ENCODE measurements around the gene TLNRD1. TPM values are rescaled to one million over a fixed set of nuclear protein-coding genes. Genes with fewer than 3 reads are reported as not detected.
A peak's percentile ranks its signal among the peaks of the same experiment; 100 is the strongest.

Gene TLNRD1
- total and polyA plus RNA-seq, 12 donors, result 4.3 to 19.4 (median 6.3) TPM

DNA sequence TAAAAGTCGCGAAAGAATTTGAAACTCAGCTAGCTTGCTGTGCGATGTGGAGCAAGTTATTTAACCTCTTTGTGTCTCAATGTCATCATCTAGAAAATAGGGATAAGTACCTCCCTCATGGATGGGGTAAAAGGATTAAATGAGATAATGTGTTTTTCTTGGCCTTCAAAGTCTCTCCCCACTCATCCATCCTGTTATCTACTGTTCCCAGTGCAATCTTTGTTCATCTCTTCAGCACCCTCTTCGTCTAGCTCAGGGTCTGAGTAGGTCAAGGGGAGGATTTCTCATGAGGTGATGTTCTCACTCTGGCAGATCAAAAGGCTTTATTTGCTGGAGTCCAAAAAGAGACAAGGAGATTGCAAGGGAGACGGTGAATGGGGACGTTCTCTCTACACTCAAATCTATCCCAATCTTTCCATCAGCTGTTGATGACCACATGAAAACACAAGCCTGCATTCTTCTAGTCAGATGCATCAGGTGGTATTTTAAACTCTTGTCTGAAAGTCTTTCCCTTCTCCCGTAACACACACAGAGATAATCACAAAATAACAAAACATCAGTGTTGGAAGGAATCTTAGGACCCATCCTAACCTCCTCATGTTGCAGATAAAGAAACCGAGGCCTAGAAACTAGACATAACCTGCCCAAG lies 12.5 kb upstream of the TLNRD1 start:
- intact Hi-C loops (cut with DNase I), result no loop called here
- no peaks in the 10 kb centered on the region for H3K9me3 ChIP-seq
- TF ChIP-seq, protein P1, sequence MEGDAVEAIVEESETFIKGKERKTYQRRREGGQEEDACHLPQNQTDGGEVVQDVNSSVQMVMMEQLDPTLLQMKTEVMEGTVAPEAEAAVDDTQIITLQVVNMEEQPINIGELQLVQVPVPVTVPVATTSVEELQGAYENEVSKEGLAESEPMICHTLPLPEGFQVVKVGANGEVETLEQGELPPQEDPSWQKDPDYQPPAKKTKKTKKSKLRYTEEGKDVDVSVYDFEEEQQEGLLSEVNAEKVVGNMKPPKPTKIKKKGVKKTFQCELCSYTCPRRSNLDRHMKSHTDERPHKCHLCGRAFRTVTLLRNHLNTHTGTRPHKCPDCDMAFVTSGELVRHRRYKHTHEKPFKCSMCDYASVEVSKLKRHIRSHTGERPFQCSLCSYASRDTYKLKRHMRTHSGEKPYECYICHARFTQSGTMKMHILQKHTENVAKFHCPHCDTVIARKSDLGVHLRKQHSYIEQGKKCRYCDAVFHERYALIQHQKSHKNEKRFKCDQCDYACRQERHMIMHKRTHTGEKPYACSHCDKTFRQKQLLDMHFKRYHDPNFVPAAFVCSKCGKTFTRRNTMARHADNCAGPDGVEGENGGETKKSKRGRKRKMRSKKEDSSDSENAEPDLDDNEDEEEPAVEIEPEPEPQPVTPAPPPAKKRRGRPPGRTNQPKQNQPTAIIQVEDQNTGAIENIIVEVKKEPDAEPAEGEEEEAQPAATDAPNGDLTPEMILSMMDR (IDR thresholded peaks at IDR 0.05), result no peak
- H3K27me3 ChIP-seq, result no peaks in the 10 kb centered on the region
- ATAC-seq (no peak), DNase-seq (no peak)
- peak overlapping the region; percentile 64 to 97 (median 80) for H3K4me3 ChIP-seq
- H3K27ac ChIP-seq, result peak overlapping the region in 5 of 10 donors; percentile 85 to 94 (median 93)
- 51 to 52% methylated on average over 8 of the region's 8 CpGs for WGBS, 2 donors
- peaks cover 3 to 79% (median 71%) of the 10 kb centered on the region in 9 donors for H3K4me1 ChIP-seq
- no peaks in the 10 kb centered on the region for H3K36me3 ChIP-seq

DNA sequence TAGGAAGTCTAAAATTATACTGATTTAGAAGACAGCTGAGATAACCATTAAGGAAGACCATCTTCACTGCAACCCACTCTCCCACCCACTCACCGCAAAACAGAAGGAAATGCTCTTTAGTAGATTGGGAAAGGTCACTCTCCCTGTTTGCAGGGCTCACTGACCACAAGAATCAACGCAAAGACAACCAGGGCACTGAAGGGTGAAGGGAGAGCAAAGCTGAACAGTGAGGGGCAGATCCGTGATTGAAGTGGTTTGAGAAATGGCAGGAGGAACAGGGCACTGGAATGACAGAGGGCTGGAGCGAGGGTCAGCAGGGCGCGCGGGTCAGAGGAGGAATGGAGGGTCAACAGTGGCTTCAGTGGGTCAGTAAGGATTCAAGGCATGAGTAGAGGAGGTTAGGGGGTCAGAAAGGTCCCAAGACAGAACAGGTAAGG lies 11.6 kb upstream of the TLNRD1 start:
- Histone ChIP-seq H3K27ac (peak overlapping the region; percentile 71 to 94 (median 91)), H3K9me3 (no peaks in the 10 kb centered on the region), H3K4me3 (peak overlapping the region; percentile 64 to 97 (median 80)), H3K36me3 (no peaks in the 10 kb centered on the region), H3K4me1 (peaks cover 3 to 77% (median 70%) of the 10 kb centered on the region in 9 donors), H3K27me3 (no peaks in the 10 kb centered on the region)
- WGBS, 2 donors, result 0% methylated on average over 7 of the region's 7 CpGs
- ATAC-seq (peak in 2 of 8 donors; percentile 0 to 3), DNase-seq (no peak)
- TF ChIP-seq, protein P1 (IDR thresholded peaks at IDR 0.05), result no peak
- intact Hi-C loops (cut with DNase I), result no loop called here

- intact Hi-C loops (cut with DNase I), result loop anchor here in 1 of 10 donors (1.0 kb wide), 1 partner anchor 11 kb away; the partner anchor contains the start of gene TLNRD1
- Histone ChIP-seq H3K36me3 (no peaks in the 10 kb centered on the region), H3K9me3 (no peaks in the 10 kb centered on the region), H3K27me3 (no peaks in the 10 kb centered on the region), H3K4me3 (peak within 1 kb of the TSS; percentile 64 to 97 (median 80)), H3K4me1 (peaks cover 3 to 70% (median 63%) of the 10 kb centered on the region in 9 donors), H3K27ac (peak within 1 kb of the TSS; percentile 84 to 94 (median 91))
- TF ChIP-seq, protein P1 (IDR thresholded peaks at IDR 0.05), result no peak
- 1% methylated on average over 63 of the region's 63 CpGs for WGBS, 2 donors
- DNase-seq (peak; percentile 98 to 100), ATAC-seq (peak; percentile 98 to 99 (median 99))
These were observed 10.9 kb upstream of the TLNRD1 start, which contains the start of gene MESD for GRCh38 chr15:80989518-80990478. TSS of gene MESD (minus strand) at chr15:80989819. CDS start at chr15:80989791, 28 bp downstream.

- intact Hi-C loops (cut with DNase I), result loop anchor here in 1 of 10 donors (1.0 kb wide), 1 partner anchor 9 kb away; the partner anchor contains the start of gene TLNRD1
- no peak overlapping the region for H3K4me3 ChIP-seq
These were observed 9.8 kb upstream of the TLNRD1 start for GRCh38 chr15:80990955-80991354.

More at GRCh38 chr15:80990955-80991354, 9.8 kb upstream of the TLNRD1 start:
- no peaks in the 10 kb centered on the region for H3K27me3 ChIP-seq
- DNase-seq (no peak), ATAC-seq (no peak)
- peak overlapping the region; percentile 84 to 94 (median 91) for H3K27ac ChIP-seq
- H3K9me3 ChIP-seq, result no peaks in the 10 kb centered on the region
- 90 to 97% methylated on average over 1 of the region's 1 CpG for WGBS, 2 donors
- H3K36me3 ChIP-seq, result no peaks in the 10 kb centered on the region
- peaks cover 3 to 59% (median 52%) of the 10 kb centered on the region in 9 donors for H3K4me1 ChIP-seq
- TF ChIP-seq, protein P1 (IDR thresholded peaks at IDR 0.05), result no peak
